Endothelial cell of umbilical vein (primary cell): ENCODE data around the gene DPF1. TPM values are rescaled to one million over a fixed set of nuclear protein-coding genes. Genes with fewer than 3 reads are reported as not detected.

ENCODE experiments used
- BruUV-seq: library from RNA; stranded (reverse); fragments of 400-500 nt; replicated peaks from 2 replicates; lab custom pipeline; 2021; lab: Mats Ljungman, UMichigan
- CTCF ChIA-PET: fragments of 300-600, 350-600 bp; sonication (Branson Sonifier 250); formaldehyde crosslinking; loops from one replicate; lab custom pipeline; 2021; ENCODE audit warnings: antibody characterized with exemption, inconsistent platforms; lab: Charles Lee
- POLR2A ChIA-PET: fragments of 300-600, 350-600 bp; sonication (Branson Sonifier 250); formaldehyde crosslinking; loops from one replicate; lab custom pipeline; 2021; ENCODE audit warnings: antibody characterized with exemption, inconsistent platforms; lab: Charles Lee
- DNase-seq: peaks from one replicate; pipeline ENCODE4 v3.0.0-alpha.2; 2011; ENCODE audit warnings: low read depth, low spot score
- FAIRE-seq: peaks from 2 replicates; lab custom pipeline; 2011; peaks lifted over from hg19 to GRCh38; lab: Jason Lieb, UNC
- H2AFZ ChIP-seq: 2 replicates; pipeline ENCODE4 v1.6.0; 2012; ENCODE audit warnings: low read depth, low read length, control low read depth, inconsistent platforms
- H3K27ac ChIP-seq: 2 replicates; pipeline ENCODE4 v1.5.1; 2011; ENCODE audit warnings: low read depth, mild to moderate bottlenecking, control low read depth, low read length, moderate library complexity; ENCODE audit not compliant: insufficient read depth
- H3K27me3 ChIP-seq, 2 experiments: 2 replicates each; pipeline versions ENCODE4 v1.6.0 to v1.6.1; 2011; ENCODE audit warnings: low read length in 2 of 2, mixed read lengths in 1 of 2; ENCODE audit not compliant: control insufficient read depth in 2 of 2, insufficient read depth in 2 of 2
- H3K36me3 ChIP-seq, 2 experiments: 2 replicates in 1 of 2; 3 replicates in 1 of 2; pipeline ENCODE4 v1.5.1; 2011; ENCODE audit warnings: low read length in 2 of 2, mild to moderate bottlenecking in 1 of 2, moderate library complexity in 1 of 2; ENCODE audit not compliant: control insufficient read depth in 2 of 2, insufficient read depth in 2 of 2; ENCODE audit errors: extremely low read depth in 1 of 2
- H3K4me1 ChIP-seq: 3 replicates; pipeline ENCODE4 v1.5.1; 2011; ENCODE audit warnings: mild to moderate bottlenecking, low read length; ENCODE audit not compliant: control insufficient read depth, insufficient read depth; ENCODE audit errors: extremely low read depth
- H3K4me2 ChIP-seq: 2 replicates; pipeline ENCODE4 v1.6.1; 2011; ENCODE audit warnings: low read length, control low read depth, mixed read lengths; ENCODE audit not compliant: insufficient read depth
- H3K4me3 ChIP-seq, 3 experiments: fragments of 200-600 bp in 1 of 3; sonication (generic), shearing (Covaris generic) in 1 of 3; replicated peaks in 1 of 3; 2 replicates each; pipeline ENCODE4 v1.5.1; 2011 to 2016; ENCODE audit warnings: control low read depth in 3 of 3, low read length in 3 of 3, mild to moderate bottlenecking in 2 of 3, inconsistent platforms in 1 of 3, low read depth in 1 of 3, moderate library complexity in 1 of 3; ENCODE audit not compliant: insufficient read depth in 1 of 3
- H3K79me2 ChIP-seq: 2 replicates; pipeline ENCODE4 v1.6.0; 2012; ENCODE audit warnings: low read length, inconsistent platforms; ENCODE audit not compliant: control insufficient read depth, insufficient read depth
- H3K9ac ChIP-seq: replicated peaks from 2 replicates; pipeline ENCODE3; 2011; ENCODE audit warnings: low read length, control low read depth; ENCODE audit not compliant: insufficient read depth; ENCODE audit errors: extremely low read depth
- H3K9me1 ChIP-seq: replicated peaks from 3 replicates; pipeline ENCODE4 v1.6.0; 2011; ENCODE audit warnings: mild to moderate bottlenecking, low read length; ENCODE audit not compliant: control insufficient read depth, insufficient read depth; ENCODE audit errors: extremely low read depth
- H3K9me3 ChIP-seq: replicated peaks from 2 replicates; pipeline ENCODE4 v1.5.1; 2012; ENCODE audit warnings: low read length, inconsistent platforms; ENCODE audit not compliant: control insufficient read depth, insufficient read depth
- H4K20me1 ChIP-seq: replicated peaks from 2 replicates; pipeline ENCODE3; 2011; ENCODE audit warnings: mild to moderate bottlenecking, low read length; ENCODE audit not compliant: control insufficient read depth, insufficient read depth; ENCODE audit errors: extremely low read depth
- CTCF ChIP-seq, 2 donors: IDR thresholded peaks; 1 replicate in 1 of 2; 2 replicates in 1 of 2; pipeline ENCODE4 v1.5.1; 2011; ENCODE audit warnings: low read length in 2 of 2, mild to moderate bottlenecking in 2 of 2, moderate library complexity in 2 of 2, control low read depth in 1 of 2, inconsistent platforms in 1 of 2, low read depth in 1 of 2; ENCODE audit not compliant: insufficient read depth in 1 of 2; ENCODE audit errors: extremely low read depth in 1 of 2
- EZH2 ChIP-seq: IDR thresholded peaks from 2 replicates; pipeline ENCODE4 v1.6.1; 2012; ENCODE audit warnings: borderline replicate concordance, low read depth, mild to moderate bottlenecking, moderate library complexity, low read length, inconsistent platforms; ENCODE audit not compliant: severe bottlenecking
- FOS ChIP-seq: IDR thresholded peaks from 2 replicates; pipeline ENCODE4 v1.6.1; 2011; ENCODE audit warnings: mild to moderate bottlenecking, low read length, moderate library complexity, borderline replicate concordance; ENCODE audit not compliant: insufficient read depth
- GATA2 ChIP-seq: IDR thresholded peaks from 2 replicates; pipeline ENCODE4 v1.7.0; 2011; ENCODE audit warnings: low read depth, mild to moderate bottlenecking, moderate library complexity, mixed read lengths, low read length; ENCODE audit not compliant: insufficient read length, insufficient read depth
- JUN ChIP-seq: IDR thresholded peaks from 2 replicates; pipeline ENCODE4 v1.6.1; 2011; ENCODE audit warnings: borderline replicate concordance, low read depth; ENCODE audit not compliant: insufficient read length, insufficient read depth
- MAX ChIP-seq: IDR thresholded peaks from 2 replicates; pipeline ENCODE4 v1.6.1; 2011; ENCODE audit not compliant: insufficient read depth, insufficient read length
- MYC ChIP-seq: IDR thresholded peaks from one replicate; pipeline ENCODE4 v1.6.1; 2011; ENCODE audit warnings: mild to moderate bottlenecking, low read depth, low read length
- POLR2A ChIP-seq: IDR thresholded peaks from 2 replicates; pipeline ENCODE4 v1.6.1; 2012; ENCODE audit warnings: low read depth, mild to moderate bottlenecking, control low read depth, low read length
- POLR2AphosphoS5 ChIP-seq: IDR thresholded peaks from 2 replicates; pipeline ENCODE4 v1.6.1; 2012; ENCODE audit warnings: low read depth, mild to moderate bottlenecking, control low read depth, low read length, moderate library complexity; ENCODE audit not compliant: insufficient read depth
- dilution Hi-C: fragments of 300-500 bp; cut with MboI; formaldehyde crosslinking; loops from one replicate; pipeline ENCODE4 v1.15.0; 2019; ENCODE audit warnings: low sequenced_read_pairs; ENCODE audit not compliant: extremely low pct_ligation_motif_present
- intact Hi-C: fragments of 100-400 bp; cut with micrococcal nuclease; formaldehyde crosslinking; loops from one replicate; pipeline ENCODE4 v1.10.0; 2022
- polyA plus RNA-seq, 4 experiments: library from polyadenylated mRNA; depleted of rRNA in 3 of 4; stranded (reverse) in 3 of 4; unstranded in 1 of 4; fragments of >200 nt; gene quantifications; 2 replicates each; pipeline versions ENCODE4 v1.2.1 to v1.2.3, GENCODE V29; 2011 to 2012; ENCODE audit warnings: missing spikeins in 1 of 4
- total RNA-seq: library from RNA; stranded (reverse); gene quantifications from 2 replicates; pipeline ENCODE4 v1.2.3, GENCODE V29; 2021

The DPF1 gene
- total and polyA plus RNA-seq, 2 donors (not counting 3 experiments of a cell fraction or from before 2014, with no cell fraction given) = 2.0 to 3.9 TPM

- dilution Hi-C loops = no loop called here
- no peaks in the 10 kb centered on the region for H3K4me1 ChIP-seq
- ChIA-PET POLR2A (no interaction called here), CTCF (interaction anchor here (1.0 kb wide), 1 partner anchor 20 kb away, joined by 3 read pairs; no protein-coding TSS in a partner anchor)
- H2AFZ ChIP-seq = no peak overlapping the region
- no peak overlapping the region for H3K4me2 ChIP-seq
- DNase-seq = no peak
- H3K9ac ChIP-seq = no peak overlapping the region
- H3K9me1 ChIP-seq = no peaks in the 10 kb centered on the region
- no peaks in the 10 kb centered on the region for H3K79me2 ChIP-seq
- no peak overlapping the region for H3K27ac ChIP-seq
- no TSS peak for BruUV-seq
- FAIRE-seq = no peak
- H3K4me3 ChIP-seq = no peak overlapping the region
- no peaks in the 10 kb centered on the region for H4K20me1 ChIP-seq
- H3K27me3 ChIP-seq = no peaks in the 10 kb centered on the region
- H3K36me3 ChIP-seq = peaks cover 0 to 30% of the 10 kb centered on the region in 2 experiments
- TF ChIP-seq MAX (no peak), JUN (no peak), POLR2A (no peak), FOS (no peak), EZH2 (no peak), POLR2AphosphoS5 (no peak)
- no peaks in the 10 kb centered on the region for H3K9me3 ChIP-seq
- intact Hi-C loops = no loop called here
These were observed 60.4 kb downstream of the DPF1 start for GRCh38 chr19:38163419-38164290.

GRCh38 chr19:38162632-38163031, 61.4 kb downstream of the DPF1 start:
- CTCF ChIA-PET = no interaction called here
- dilution Hi-C loops = no loop called here
- POLR2A ChIA-PET = no interaction called here

More at GRCh38 chr19:38162632-38163031, 61.4 kb downstream of the DPF1 start:
- no peaks in the 10 kb centered on the region for H3K4me1 ChIP-seq
- no peak overlapping the region for H2AFZ ChIP-seq
- no peak overlapping the region for H3K27ac ChIP-seq
- FAIRE-seq = no peak
- no peak overlapping the region for H3K4me2 ChIP-seq
- no peak for DNase-seq
- peaks cover 0 to 33% of the 10 kb centered on the region in 2 experiments for H3K36me3 ChIP-seq
- no peaks in the 10 kb centered on the region for H4K20me1 ChIP-seq
- no peaks in the 10 kb centered on the region for H3K79me2 ChIP-seq
- intact Hi-C loops = no loop called here
- no TSS peak for BruUV-seq
- no peaks in the 10 kb centered on the region for H3K9me1 ChIP-seq
- no peak overlapping the region for H3K4me3 ChIP-seq
- no peak overlapping the region for H3K9ac ChIP-seq
- H3K9me3 ChIP-seq = no peaks in the 10 kb centered on the region
- no peak for TF ChIP-seq EZH2
- no peak for TF ChIP-seq MYC
- no peak for TF ChIP-seq GATA2
- no peak for TF ChIP-seq JUN
- no peak for TF ChIP-seq FOS
- TF ChIP-seq CTCF (IDR thresholded peaks at IDR 0.05; ENCODE audit: extremely low read depth in 1 of 2, insufficient read depth in 1 of 2, low read depth in 1 of 2, low read length in 2 of 2) = no peak
- no peak for TF ChIP-seq POLR2A
- TF ChIP-seq POLR2AphosphoS5 = no peak
- no peak for TF ChIP-seq MAX
- H3K27me3 ChIP-seq = no peaks in the 10 kb centered on the region
